KBM-7 (cell line): Measurements from ENCODE around the gene CFAP90.

ENCODE experiments used
- DNase-seq: peaks from one replicate; pipeline ENCODE4 v3.0.0-alpha.2; 2015
- in situ Hi-C: fragments of 300-500 bp; cut with MboI; formaldehyde crosslinking; loops from 2 replicates; pipeline ENCODE4 v1.14.3; 2020; ENCODE audit warnings: low sequenced_read_pairs, low pct_unique_long_range_greater_than_20kb, mixed read lengths

Gene CFAP90, protein sequence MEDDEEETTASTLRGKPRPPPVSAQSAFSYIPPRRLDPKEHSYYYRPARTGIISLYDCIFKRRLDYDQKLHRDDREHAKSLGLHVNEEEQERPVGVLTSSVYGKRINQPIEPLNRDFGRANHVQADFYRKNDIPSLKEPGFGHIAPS

DNA sequence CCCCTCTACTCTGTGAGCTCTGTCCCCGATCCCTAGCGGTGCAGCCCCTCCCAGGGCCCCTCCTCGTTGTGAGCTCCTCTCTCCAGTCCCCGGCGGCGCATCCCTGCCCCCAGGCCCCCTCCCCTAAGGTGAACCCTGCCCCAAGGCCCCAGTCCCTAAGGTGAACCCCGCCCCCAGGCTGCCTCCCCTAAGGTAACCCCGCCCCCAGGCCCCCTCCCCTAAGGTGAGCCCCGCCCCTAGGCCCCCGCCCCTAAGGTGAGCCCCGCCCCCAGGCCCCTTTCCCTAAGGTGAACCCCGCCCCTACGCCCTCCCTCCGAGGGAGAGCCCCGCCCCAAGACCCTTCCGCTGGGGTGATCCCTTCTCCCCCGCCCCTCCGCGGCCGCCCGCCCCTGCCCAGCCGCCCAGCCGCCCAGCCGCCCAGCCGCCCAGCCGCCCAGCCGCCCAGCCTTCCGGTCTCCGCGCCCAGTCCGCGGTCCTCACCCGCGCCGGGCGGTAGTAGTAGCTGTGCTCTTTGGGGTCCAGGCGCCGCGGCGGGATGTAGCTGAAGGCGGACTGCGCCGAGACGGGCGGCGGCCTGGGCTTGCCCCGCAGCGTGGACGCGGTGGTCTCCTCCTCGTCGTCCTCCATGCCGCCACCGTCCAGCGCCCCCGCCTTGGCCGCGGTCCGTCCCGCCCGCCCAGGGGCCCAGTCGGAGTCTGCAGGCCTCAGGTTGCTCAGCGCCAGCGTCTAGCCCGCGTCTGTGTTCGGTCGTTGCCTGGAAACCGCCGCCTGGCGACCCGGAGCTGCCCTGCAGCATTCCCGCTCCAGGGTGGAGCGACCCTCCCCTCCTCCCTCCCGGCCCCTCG is at the start of gene CFAP90:
TSS of gene CFAP90 (minus strand) at position 739 of the 845 bp plus-strand sequence. CDS start at position 627, 112 bp downstream.
- in situ Hi-C loops: no loop called here
- DNase-seq: peak; percentile 44

DNA sequence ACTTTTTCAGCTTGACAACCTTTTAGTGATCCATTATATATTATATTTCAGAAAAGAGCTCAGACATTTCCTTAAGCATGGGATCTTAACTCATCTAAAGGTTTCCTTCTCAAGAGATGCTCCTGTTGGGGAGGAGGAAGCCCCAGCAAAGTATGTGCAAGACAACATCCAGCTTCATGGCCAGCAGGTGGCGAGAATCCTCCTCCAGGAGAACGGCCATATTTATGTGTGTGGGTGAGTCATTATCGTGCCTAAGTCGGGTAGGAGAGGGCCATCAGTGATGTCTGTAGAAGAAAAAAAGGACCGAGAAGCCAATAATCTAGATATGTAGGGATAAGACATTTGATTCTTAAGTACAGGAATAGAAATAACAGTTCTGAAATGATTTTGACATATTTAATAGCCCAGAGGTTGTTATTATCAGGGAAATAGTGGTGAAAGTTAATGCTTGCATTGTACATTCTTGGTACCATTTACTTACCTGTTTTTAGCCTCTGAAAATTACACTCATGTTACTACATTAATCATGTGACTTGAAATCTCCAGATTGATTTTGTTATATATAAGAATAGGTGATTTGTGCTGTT is 46.2 kb upstream of the CFAP90 start:
- in situ Hi-C loops: no loop called here
- peak; percentile 49 for DNase-seq

DNA sequence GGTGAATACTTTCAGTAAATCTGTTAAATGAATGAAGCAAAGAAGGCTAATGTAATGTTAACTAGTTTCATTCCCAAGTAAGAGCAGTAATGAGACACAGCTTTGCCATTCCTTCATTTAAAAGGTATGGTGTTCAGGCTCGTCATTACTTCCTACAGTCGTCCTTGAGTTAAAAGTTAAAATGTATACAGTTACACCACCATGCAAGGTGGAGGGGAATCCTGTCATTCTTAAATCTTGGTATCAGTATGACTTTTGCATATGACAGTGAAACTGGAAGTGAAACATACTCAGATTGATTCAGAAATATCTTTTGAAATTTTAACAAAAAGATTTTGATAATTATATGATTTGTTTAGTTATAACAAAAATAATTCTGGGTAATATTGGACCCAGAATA is 43.9 kb upstream of the CFAP90 start:
- DNase-seq: no peak
- in situ Hi-C loops: no loop called here

DNA sequence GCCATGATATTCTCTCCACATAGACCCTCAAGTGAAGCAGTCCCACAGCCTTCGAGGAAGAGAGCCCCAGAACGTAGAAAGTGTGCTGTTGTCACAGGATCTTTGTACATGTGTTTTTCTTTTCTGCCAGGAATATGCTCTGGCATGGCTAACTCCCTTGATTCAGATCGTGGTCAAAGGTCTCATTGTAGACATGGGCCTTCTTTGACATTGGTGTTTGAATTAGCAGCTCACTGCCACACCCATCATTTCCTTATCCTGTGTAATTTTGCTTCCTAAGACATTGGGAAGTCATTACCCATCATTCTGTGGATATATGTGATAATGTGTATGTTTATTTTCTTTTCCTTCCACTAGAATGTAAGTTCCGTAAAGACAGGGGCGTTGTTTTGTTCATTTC is 43.5 kb upstream of the CFAP90 start:
- DNase-seq: no peak

DNA sequence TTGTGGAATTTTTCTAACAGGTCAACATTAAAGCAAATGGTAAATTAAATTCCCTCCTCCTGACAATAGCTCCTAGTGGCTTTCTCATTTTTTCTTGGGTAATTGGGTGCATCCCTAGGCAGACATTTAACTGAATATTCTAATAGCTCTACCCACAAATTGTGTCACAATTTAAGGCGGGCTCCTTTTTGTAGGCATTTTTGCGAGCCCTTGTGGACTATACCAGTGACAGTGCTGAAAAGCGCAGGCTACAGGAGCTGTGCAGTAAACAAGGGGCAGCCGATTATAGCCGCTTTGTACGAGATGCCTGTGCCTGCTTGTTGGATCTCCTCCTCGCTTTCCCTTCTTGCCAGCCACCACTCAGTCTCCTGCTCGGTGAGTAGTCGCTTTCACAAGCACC is 38.0 kb upstream of the CFAP90 start:
- in situ Hi-C loops: no loop called here
- DNase-seq: no peak

More for the DNA sequence above, 43.5 kb upstream of the CFAP90 start:
- in situ Hi-C loops: no loop called here

DNA sequence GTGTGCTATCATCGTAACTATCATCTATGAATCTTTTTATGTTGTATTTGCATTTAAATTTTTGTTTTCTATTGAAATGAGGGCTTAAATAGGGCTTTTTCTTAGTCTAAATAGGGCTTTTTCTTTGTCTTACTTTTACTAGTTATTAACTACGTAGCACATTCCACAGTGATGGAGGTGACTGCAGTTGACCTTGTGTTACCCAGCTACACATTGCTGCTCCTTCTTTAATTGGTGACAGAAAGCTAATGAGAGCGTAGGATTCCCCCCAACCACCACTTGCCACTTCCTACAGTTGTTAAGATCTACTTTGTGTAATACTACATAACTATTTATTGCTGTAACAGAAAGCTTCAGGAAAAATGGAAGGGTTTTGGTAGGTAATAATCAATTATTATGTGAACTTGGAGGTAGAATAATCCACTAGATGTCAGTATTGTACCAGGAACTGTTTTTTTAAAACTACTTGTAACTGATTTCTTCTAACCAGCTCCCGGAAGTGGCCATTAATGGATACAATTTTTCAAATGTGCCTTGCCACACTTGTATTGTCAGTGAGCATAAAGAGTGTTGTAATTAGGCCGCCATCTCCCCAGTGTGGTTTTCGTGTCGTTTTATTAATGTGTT is 36.0 kb upstream of the CFAP90 start:
- in situ Hi-C loops: no loop called here
- DNase-seq: peak; percentile 46

DNA sequence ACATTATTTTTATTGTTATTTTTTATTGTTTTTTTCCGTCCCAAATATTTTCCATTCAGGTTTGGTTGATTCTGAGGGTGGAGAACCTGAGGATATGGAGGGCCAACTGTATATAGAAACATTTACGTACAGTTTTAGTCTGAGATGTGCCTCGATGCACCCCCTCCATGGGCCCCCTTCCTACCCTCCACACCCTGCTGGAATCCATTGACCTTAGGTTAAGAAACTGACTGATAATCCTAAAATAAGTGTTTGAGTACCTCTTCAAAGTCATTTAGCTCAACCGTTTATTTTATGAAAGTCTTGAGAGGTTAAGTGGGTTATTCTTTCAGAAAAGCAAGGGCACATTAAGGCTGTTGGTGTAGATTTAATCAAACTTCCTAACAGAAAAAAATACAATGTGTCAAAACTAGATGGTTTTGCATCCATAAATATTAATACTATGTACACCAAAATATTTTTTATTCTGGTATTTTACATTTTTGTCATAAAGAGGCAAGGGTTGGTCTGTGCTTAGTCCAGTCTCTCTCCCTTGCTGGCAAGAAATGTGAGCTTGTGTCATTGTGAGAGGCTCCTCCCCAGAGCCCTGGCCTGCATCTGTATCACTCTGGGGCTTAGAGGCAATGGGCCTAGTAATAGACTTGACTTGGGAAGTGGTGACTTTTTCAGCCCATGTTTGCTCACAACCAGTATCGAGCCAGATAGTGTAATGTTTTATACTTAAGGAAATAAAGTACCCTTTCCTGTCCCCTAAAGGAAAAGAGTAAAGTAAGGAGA is 33.7 kb upstream of the CFAP90 start:
- in situ Hi-C loops: no loop called here
- no peak for DNase-seq

DNA sequence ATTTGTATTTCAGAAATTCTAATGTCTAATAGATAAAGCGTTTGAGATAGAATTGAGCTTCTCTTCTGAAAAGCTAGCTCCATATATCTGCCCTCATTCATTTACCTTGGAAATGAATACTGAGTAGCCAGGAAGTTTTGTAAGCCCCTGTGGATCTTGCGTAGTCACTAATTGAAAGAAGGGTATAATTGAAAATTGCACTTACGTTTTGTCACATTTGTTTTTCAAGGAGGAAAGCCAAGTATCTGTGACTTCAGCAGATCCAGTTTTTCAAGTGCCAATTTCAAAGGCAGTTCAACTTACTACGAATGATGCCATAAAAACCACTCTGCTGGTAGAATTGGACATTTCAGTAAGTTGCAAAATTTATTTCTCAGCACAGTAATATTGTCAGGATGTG is 32.0 kb upstream of the CFAP90 start:
- in situ Hi-C loops: no loop called here
- DNase-seq: no peak

DNA sequence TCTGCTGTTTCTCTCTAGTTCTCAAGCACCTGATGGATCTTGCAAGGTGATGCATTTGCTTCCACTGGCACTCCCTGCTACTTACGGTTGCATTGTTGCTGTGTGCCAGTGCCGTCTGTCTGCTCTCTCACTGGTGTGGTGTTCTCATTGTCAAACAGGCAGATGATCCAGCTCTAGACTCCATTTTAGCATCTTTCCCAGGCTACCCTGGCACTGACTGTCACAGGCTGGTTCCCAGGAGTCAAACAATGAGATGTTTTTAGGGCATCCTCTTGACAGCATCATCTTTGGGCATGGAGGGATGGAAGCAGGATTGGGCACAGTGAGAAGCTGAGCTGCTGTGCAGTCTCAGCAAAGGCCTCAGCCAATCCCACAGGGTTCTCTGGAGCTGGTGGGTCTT is 30.9 kb upstream of the CFAP90 start:
- in situ Hi-C loops: no loop called here
- no peak for DNase-seq

DNA sequence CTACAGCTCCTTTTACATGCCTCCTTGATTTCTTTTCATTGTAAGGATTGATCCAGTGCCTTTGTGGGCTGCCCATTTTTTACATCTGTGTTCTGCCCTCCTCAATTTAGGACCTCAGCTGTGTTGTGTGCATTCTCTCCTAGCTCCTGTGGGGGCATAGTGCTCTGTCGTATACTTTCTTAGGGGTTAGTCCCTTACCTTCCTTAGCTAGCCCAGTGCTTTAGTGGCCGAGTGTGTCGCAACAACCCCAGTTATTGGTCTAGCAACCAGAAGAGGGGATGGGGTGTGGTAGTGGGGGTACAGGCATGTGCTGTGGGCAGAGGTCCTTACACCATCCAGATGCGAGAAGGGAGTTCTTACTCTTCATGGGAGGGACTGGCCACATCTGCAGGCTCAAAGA is 30.2 kb upstream of the CFAP90 start:
- DNase-seq: no peak
- in situ Hi-C loops: no loop called here

DNA sequence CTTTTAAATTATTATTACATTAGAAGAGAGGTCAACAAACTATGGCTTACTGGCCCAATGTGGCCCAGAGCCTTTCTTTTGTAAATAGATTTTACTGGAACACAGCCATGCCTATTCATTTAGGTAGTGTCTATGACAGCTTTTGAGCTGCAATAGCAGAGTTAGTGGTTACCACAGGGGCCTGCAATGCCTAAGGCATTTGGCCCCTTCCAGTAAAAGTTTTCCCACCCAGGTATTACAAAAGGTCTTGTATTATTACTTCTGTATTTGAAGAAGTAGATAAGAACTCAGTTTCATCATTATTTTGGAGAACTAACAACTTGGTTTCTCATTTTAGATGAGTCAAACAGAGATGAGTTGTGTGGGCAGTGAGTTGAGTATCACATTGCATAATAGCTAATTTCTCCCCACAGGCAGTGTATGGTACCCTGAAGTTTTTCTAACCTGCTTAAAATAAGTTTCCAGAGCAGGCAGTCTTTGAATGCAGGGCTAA is 27.5 kb upstream of the CFAP90 start:
- in situ Hi-C loops: no loop called here
- no peak for DNase-seq

DNA sequence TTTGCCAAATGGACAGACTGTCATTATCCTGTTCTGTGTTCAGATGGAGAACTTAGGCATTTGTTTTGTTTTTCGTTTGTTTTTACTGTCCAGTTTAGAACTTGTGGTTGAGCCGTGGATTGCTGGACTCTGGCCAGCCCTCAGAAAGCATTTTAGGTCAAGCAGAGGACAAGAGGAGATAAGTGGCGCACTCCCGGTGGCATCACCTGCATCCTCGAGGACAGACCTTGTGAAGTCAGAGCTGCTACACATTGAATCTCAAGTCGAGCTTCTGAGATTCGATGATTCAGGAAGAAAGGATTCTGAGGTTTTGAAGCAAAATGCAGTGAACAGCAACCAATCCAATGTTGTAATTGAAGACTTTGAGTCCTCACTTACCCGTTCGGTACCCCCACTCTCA is 26.9 kb upstream of the CFAP90 start:
- in situ Hi-C loops: no loop called here
- no peak for DNase-seq

DNA sequence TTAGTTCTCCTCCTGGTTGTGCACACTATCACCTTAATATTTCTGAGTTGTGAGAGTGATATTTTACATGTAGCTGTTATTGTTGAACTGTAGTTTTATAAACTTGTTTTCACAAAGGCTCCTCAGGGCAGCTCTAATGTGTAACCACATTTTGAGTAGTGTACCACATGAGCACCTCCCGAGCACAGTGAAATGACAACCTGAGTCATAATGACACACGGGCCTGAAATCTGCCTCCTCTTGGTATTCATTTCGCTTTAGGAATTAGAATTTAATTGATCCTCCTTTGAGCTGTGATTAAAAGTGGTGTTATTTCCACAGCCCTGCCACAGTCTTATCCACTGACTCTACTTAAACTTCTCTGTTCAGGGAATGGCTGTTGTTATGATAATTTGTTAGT is 25.9 kb upstream of the CFAP90 start:
- no peak for DNase-seq
- in situ Hi-C loops: no loop called here

DNA sequence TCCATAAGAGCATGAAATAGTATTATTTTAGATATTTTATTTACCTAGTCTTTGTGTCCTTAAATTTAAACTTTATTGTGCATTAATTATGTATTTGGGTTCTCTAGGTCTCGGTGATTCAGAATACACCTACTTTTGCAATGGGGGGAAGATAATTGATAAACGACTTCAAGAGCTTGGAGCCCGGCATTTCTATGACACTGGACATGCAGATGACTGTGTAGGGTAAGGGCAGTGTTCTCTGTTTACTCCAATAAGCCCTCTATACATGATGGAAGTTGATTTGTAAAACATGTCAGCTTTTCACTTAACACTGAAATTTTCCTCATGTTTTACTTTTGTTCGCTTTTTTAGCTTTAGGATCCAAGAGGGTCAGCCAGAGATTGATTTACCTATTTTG is 24.2 kb upstream of the CFAP90 start:
- no peak for DNase-seq
- in situ Hi-C loops: no loop called here

DNA sequence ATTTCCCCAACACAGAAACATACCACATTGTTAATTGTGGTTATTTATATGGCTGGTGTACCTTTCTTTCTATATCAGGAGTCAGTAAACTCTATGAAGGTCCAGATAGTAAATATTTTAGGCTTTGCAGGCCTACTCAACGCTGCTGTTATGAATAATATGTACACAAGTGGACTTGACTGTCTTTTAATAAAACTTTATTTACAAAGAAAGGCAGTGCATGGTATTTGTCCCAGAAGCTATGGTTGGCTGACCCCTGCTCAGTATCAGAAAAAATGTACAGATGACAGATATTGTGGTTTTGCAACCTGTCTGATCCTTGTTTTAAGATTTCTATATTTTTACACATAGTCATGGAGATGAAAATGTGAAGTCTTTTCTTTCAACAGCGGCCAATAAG is 23.7 kb upstream of the CFAP90 start:
- DNase-seq: no peak
- in situ Hi-C loops: no loop called here

DNA sequence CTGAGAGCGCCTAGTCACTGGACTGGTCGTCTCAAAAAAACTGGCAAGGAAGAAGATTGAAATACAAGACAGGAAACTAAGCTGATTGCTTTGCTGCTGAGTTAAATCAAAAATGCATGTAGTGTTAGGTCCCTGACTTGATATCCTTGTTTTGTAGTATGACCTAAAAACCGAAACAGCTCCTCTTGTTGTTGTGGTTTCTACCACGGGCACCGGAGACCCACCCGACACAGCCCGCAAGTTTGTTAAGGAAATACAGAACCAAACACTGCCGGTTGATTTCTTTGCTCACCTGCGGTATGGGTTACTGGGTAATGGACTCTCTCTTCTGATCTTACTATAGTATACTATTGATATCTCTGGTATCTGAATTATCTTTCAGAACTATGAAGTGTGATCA is 22.3 kb upstream of the CFAP90 start:
- in situ Hi-C loops: no loop called here

DNA sequence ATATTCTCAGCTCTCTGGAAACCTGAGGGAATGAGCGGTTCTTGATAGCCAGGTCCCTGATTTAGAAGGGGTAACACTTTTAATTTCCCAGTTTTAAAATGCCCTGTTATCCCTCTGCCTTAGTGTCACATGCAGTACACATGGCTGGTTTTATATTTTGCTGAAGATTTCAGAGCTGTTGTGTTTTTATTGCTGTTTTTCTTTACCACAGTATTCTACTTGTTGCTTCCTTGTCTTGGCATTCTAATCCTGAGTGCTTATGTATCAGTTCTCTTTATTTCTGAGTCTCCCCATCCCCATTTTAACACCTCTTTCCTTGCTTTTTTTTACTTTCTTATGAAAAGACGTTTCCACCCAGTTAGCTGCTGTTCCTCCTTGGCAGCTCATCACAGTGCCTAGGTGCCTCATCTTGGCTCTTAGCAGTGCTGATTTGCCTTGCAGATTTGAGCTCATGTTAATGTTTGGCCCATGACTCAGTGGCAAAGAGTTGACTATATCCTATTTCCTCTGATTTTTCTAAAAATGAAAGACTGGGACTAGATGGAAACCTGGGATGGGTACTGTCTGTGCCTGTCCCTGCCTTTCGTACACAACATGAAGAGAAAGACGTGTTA is 21.7 kb upstream of the CFAP90 start:
- no peak for DNase-seq
- in situ Hi-C loops: no loop called here

More for the DNA sequence above, 22.3 kb upstream of the CFAP90 start:
- DNase-seq: no peak

DNA sequence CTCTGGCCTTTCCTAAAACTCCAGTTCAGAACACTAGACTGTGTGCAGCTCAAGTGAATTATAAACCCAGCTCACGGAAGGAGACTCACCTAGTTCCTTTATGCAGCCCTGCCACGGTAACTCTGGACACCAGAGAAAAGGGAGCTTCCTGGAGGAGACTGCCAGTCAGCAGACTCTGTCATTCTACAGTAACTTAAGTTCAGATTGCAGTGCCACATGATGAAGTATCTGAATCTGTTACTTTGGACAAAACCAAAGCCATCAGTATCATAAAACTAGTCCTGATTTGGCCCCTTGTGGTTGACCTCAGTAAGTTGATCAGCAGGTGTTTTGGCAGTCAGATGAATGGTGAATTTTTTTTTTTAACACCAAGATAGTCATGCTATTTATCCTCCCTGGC is 20.7 kb upstream of the CFAP90 start:
- no peak for DNase-seq
- in situ Hi-C loops: no loop called here
